KG1 (cell line): ENCODE data around the gene TNKS1BP1.
A peak's percentile ranks its signal among the peaks of the same experiment; 100 is the strongest.
"Not testable (repeated sequence)": the region's sequence is repeated elsewhere in the genome, so short reads cannot be mapped to it uniquely, and the experiment has no call there.

Source experiments
- DNase-seq: peaks from one replicate; lab custom pipeline; 2025; lab: John Stamatoyannopoulos, UW

Gene TNKS1BP1

GRCh38 chr11:57324886-57325734 is at the start of gene TNKS1BP1:
TSS of gene TNKS1BP1 (minus strand) at chr11:57324952. CDS start at chr11:57321885, 3,067 bp downstream.
- DNase-seq, result peak; percentile 85

- no peak for DNase-seq
These were observed 48.4 kb upstream of the TNKS1BP1 start for GRCh38 chr11:57373146-57373545.

- DNase-seq, result no peak
These were observed 46.2 kb upstream of the TNKS1BP1 start for GRCh38 chr11:57370941-57371340.

- DNase-seq, result no peak
These were observed 45.5 kb upstream of the TNKS1BP1 start for GRCh38 chr11:57370251-57370650.

GRCh38 chr11:57368845-57369232 is 44.1 kb upstream of the TNKS1BP1 start:
- no peak for DNase-seq

- DNase-seq, result no peak
These were observed 43.5 kb upstream of the TNKS1BP1 start for GRCh38 chr11:57368106-57368844.

GRCh38 chr11:57364851-57365660 is 40.3 kb upstream of the TNKS1BP1 start:
- DNase-seq, result no peak

GRCh38 chr11:57363131-57364080 is 38.7 kb upstream of the TNKS1BP1 start:
- DNase-seq, result no peak

- DNase-seq, result no peak
These were observed 37.2 kb upstream of the TNKS1BP1 start for GRCh38 chr11:57361926-57362325.

GRCh38 chr11:57361420-57361819 is 36.7 kb upstream of the TNKS1BP1 start:
- not testable (repeated sequence) for DNase-seq

GRCh38 chr11:57360991-57361390 is 36.2 kb upstream of the TNKS1BP1 start:
- no peak for DNase-seq

- DNase-seq, result no peak
These were observed 35.3 kb upstream of the TNKS1BP1 start for GRCh38 chr11:57359896-57360690.

- DNase-seq, result no peak
These were observed 34.6 kb upstream of the TNKS1BP1 start for GRCh38 chr11:57359396-57359795.

GRCh38 chr11:57358991-57359390 is 34.2 kb upstream of the TNKS1BP1 start:
- no peak for DNase-seq

- DNase-seq, result no peak
These were observed 33.8 kb upstream of the TNKS1BP1 start for GRCh38 chr11:57358543-57358961.

- no peak for DNase-seq
These were observed 33.1 kb upstream of the TNKS1BP1 start for GRCh38 chr11:57357856-57358255.

GRCh38 chr11:57357310-57357709 is 32.6 kb upstream of the TNKS1BP1 start:
- DNase-seq, result no peak

GRCh38 chr11:57356268-57356667 is 31.5 kb upstream of the TNKS1BP1 start:
- no peak for DNase-seq

GRCh38 chr11:57354699-57355098 is 29.9 kb upstream of the TNKS1BP1 start:
- DNase-seq, result peak; percentile 71

GRCh38 chr11:57353852-57354251 is 29.1 kb upstream of the TNKS1BP1 start:
- DNase-seq, result no peak
